Lung (tissue), 12 donors: ENCODE measurements around the gene HMX2. TPM values are rescaled to one million over a fixed set of nuclear protein-coding genes. Genes with fewer than 3 reads are reported as not detected.

Experiments
- ATAC-seq: fragments of 200-7000 bp; cut with Tn5 transposase; one replicate; pipeline ENCODE4 v1.9.1; 2020; ENCODE audit warnings: moderate number of reproducible peaks; ENCODE audit not compliant: insufficient read depth, low FRiP score
- DNase-seq, 3 donors: peaks; one replicate each; pipeline ENCODE4 v3.0.0-alpha.2; 2013 to 2017
- H3K27ac ChIP-seq, 2 donors: one replicate each; pipeline ENCODE4 v1.5.1; 2013; ENCODE audit warnings: mild to moderate bottlenecking in 2 of 2, moderate library complexity in 2 of 2, control low read depth in 1 of 2, inconsistent platforms in 1 of 2, low read depth in 1 of 2, low read length in 1 of 2
- H3K27me3 ChIP-seq, 3 donors: one replicate each; pipeline ENCODE4 v1.5.1; 2013; ENCODE audit warnings: low read length in 2 of 3; ENCODE audit not compliant: control insufficient read depth in 3 of 3, insufficient read depth in 3 of 3
- H3K36me3 ChIP-seq, 4 donors: one replicate each; pipeline ENCODE4 v1.5.1; 2013; ENCODE audit warnings: low read length in 4 of 4, mild to moderate bottlenecking in 1 of 4, moderate library complexity in 1 of 4; ENCODE audit not compliant: control insufficient read depth in 4 of 4, insufficient read depth in 4 of 4
- H3K4me1 ChIP-seq, 5 donors: one replicate each; pipeline ENCODE4 v1.5.1; 2013; ENCODE audit warnings: low read length in 5 of 5, mild to moderate bottlenecking in 2 of 5, moderate library complexity in 1 of 5; ENCODE audit not compliant: control insufficient read depth in 5 of 5, insufficient read depth in 5 of 5
- H3K4me3 ChIP-seq: one replicate; pipeline ENCODE4 v1.5.1; 2013; ENCODE audit warnings: mild to moderate bottlenecking, control low read depth, moderate library complexity
- H3K9ac ChIP-seq, 2 donors: one replicate each; pipeline ENCODE4 v1.5.1; 2013; ENCODE audit warnings: low read length in 2 of 2, control low read depth in 1 of 2; ENCODE audit not compliant: insufficient read depth in 1 of 2
- H3K9me3 ChIP-seq, 4 donors: one replicate each; pipeline ENCODE4 v1.5.1; 2013; ENCODE audit warnings: low read length in 3 of 4, mild to moderate bottlenecking in 1 of 4, moderate library complexity in 1 of 4; ENCODE audit not compliant: control insufficient read depth in 4 of 4, insufficient read depth in 3 of 4
- WGBS, 2 donors: extraction: QIAGEN DNeasy Blood & Tissue Kit; methylation state at CpG; one replicate each; pipeline ENCODE4 v1.1.7; 2013; 5-methylcytosine and 5-hydroxymethylcytosine counted together
- polyA plus RNA-seq, 2 donors: library from polyadenylated mRNA; stranded (reverse); fragments of 200-250 nt; gene quantifications; one replicate each; pipeline ENCODE4 v1.2.1, GENCODE V29; 2013
- total RNA-seq, 2 donors: library from RNA; depleted of rRNA in 1 of 2; stranded (reverse); fragments of >200 nt in 1 of 2; gene quantifications; one replicate each; pipeline ENCODE4 v1.2.1, GENCODE V29; 2014 to 2021
- TF ChIP-seq, protein P1 (sequence below): IDR thresholded peaks from 2 replicates; pipeline ENCODE4 v1.5.1; 2012; ENCODE audit warnings: mild to moderate bottlenecking; ENCODE audit errors: control extremely low read depth, extremely low read depth
- donor health status: control.
- donor health status: control.
- donor health status: Bipolar disorder and iron deficiency.
- donor health status: healthy.
- donor health status: DM: yes; HTN: yes; CAD: no.

The HMX2 gene
- total and polyA plus RNA-seq, 4 donors = not detected

DNA sequence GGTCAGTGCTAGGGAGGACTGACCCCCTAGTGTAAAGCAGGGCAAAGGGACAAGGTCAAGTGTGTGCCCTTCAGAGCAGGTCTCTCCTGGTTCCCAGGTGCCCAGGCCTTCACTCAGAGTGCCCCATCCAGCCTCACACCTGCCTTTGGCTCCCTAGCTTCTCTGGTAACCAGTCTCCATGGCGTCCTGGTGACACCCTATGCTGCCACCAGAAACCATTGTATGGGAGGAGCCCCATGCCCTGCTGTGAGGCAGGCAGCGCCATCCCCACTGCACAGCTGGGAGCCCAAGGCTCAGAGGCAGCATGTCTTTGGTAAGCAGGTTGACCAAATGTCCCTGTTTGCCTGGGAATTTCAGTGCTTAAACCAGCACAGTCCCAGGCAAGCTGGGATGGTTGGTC is 45.3 kb upstream of the HMX2 start:
- Histone ChIP-seq H3K27me3 (peaks cover 0 to 2% (median 0%) of the 10 kb centered on the region in 3 donors), H3K36me3 (no peaks in the 10 kb centered on the region), H3K4me3 (no peak overlapping the region), H3K27ac (no peak overlapping the region), H3K4me1 (no peaks in the 10 kb centered on the region), H3K9ac (no peak overlapping the region), H3K9me3 (peaks cover 0 to 4% (median 0%) of the 10 kb centered on the region in 4 donors)
- ATAC-seq (no peak), DNase-seq (no peak)
- TF ChIP-seq, protein P1, sequence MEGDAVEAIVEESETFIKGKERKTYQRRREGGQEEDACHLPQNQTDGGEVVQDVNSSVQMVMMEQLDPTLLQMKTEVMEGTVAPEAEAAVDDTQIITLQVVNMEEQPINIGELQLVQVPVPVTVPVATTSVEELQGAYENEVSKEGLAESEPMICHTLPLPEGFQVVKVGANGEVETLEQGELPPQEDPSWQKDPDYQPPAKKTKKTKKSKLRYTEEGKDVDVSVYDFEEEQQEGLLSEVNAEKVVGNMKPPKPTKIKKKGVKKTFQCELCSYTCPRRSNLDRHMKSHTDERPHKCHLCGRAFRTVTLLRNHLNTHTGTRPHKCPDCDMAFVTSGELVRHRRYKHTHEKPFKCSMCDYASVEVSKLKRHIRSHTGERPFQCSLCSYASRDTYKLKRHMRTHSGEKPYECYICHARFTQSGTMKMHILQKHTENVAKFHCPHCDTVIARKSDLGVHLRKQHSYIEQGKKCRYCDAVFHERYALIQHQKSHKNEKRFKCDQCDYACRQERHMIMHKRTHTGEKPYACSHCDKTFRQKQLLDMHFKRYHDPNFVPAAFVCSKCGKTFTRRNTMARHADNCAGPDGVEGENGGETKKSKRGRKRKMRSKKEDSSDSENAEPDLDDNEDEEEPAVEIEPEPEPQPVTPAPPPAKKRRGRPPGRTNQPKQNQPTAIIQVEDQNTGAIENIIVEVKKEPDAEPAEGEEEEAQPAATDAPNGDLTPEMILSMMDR = no peak
- WGBS, 2 donors = 48 to 50% methylated on average over 2 of the region's 2 CpGs

DNA sequence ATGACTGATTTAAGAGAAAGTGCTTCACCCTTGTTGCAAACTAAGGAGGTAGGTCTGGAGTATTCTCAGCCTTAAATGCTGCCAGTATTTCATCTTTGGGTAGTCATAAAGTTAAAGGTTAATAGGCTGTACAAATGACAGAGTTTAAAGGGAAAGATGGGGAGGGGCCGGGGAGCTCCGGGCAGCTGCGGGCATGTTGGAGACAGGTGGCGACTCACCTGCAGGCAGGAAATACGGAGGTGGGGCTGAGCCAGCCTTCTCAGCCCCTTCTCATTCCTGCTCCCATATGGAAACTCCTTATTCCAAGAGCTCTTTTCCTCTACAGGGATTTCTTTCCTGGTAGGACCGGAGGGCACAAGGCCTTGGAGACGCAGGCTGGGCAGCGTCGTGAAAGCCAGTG is 44.0 kb upstream of the HMX2 start:
- Histone ChIP-seq H3K9ac (no peak overlapping the region), H3K4me1 (no peaks in the 10 kb centered on the region), H3K27me3 (peaks cover 0 to 2% (median 0%) of the 10 kb centered on the region in 3 donors), H3K36me3 (no peaks in the 10 kb centered on the region), H3K27ac (no peak overlapping the region), H3K9me3 (peaks cover 0 to 2% (median 0%) of the 10 kb centered on the region in 4 donors), H3K4me3 (no peak overlapping the region)
- no peak for DNase-seq
- TF ChIP-seq, protein P1 = no peak
- WGBS, 2 donors = 74 to 78% methylated on average over 9 of the region's 9 CpGs
- no peak for ATAC-seq

DNA sequence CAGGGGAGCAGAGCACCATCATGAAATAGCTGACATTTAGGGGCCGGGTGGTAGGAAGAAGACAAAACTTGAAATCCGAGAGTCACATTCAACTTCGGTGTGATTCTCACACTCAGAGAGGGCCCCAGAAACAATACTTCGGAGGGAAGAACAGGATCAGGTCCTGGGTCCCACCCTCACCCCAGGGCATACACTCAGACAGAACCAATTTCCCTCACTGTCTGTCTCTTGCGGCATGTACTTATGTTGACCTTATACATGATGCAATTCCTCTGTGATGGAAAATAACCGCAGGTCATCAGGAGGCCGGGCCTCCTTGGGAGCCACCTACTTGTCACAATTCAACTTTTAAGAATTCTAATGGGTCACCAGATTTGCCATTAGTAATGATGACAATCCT is 38.5 kb upstream of the HMX2 start:
- Histone ChIP-seq H3K4me3 (no peak overlapping the region), H3K9ac (no peak overlapping the region), H3K9me3 (no peaks in the 10 kb centered on the region), H3K36me3 (no peaks in the 10 kb centered on the region), H3K27ac (no peak overlapping the region), H3K4me1 (no peaks in the 10 kb centered on the region), H3K27me3 (peaks cover 0 to 22% (median 5%) of the 10 kb centered on the region in 3 donors)
- DNase-seq (no peak), ATAC-seq (no peak)
- WGBS, 2 donors = 71 to 85% methylated on average over 7 of the region's 7 CpGs
- TF ChIP-seq, protein P1 = no peak
